ENCODE measurements around the gene PAK2. TPM values are rescaled to one million over a fixed set of nuclear protein-coding genes. Genes with fewer than 3 reads are reported as not detected.

Gene PAK2
- total and polyA plus RNA-seq, 2 of the 4 experiments (the other 2 are of a cell fraction) = 31.8 to 36.0 TPM

- Histone ChIP-seq H4K91ac (ENCODE audit: insufficient read depth, low read depth, low read length) (no peak overlapping the region), H3K4me1 (ENCODE audit: control insufficient read depth, insufficient read depth, low read length) (no peaks in the 10 kb centered on the region), H3K56ac (ENCODE audit: extremely low read depth, insufficient read depth, low read length) (no peak overlapping the region), H3K27me3 (ENCODE audit: control insufficient read depth, insufficient read depth, low read length) (no peaks in the 10 kb centered on the region), H3K79me1 (ENCODE audit: low read depth in 1 of 2, low read length in 2 of 2) (peaks cover 0 to 7% of the 10 kb centered on the region in 2 experiments; a peak in 1 of 4 replicates), H3K27ac (ENCODE audit: insufficient read depth, low read length) (no peak overlapping the region), H3K4me3 (ENCODE audit: insufficient read depth, low read depth, low read length) (no peak overlapping the region), H4K5ac (ENCODE audit: low read depth, low read length) (no peak overlapping the region), H2BK20ac (ENCODE audit: low read depth, low read length) (no peak overlapping the region), H3K4me2 (ENCODE audit: low read depth, low read length) (no peak overlapping the region), H2BK15ac (ENCODE audit: low read depth, low read length) (no peak overlapping the region), H3K9me3 (ENCODE audit: control insufficient read depth, insufficient read depth, low read length) (no peaks in the 10 kb centered on the region), H4K20me1 (ENCODE audit: insufficient read depth, low read length) (no peaks in the 10 kb centered on the region), H2BK5ac (ENCODE audit: low read depth, low read length, poor library complexity, severe bottlenecking) (no peak overlapping the region), H2AK9ac (replicated peaks; ENCODE audit: low read depth, low read length, poor library complexity) (no peak overlapping the region), H3K4ac (ENCODE audit: low read depth, low read length) (no peak overlapping the region), H3K18ac (ENCODE audit: low read depth, low read length) (no peak overlapping the region), H2BK120ac (ENCODE audit: low read depth, low read length) (no peak overlapping the region), H3K9ac (ENCODE audit: low read depth, low read length) (no peak overlapping the region), H3K14ac (replicated peaks; ENCODE audit: low read depth, low read length) (no peak overlapping the region), H3K23ac (ENCODE audit: low read depth, low read length) (no peak overlapping the region), H3K9me1 (ENCODE audit: insufficient read depth, low read length) (no peaks in the 10 kb centered on the region), H2AK5ac (ENCODE audit: low read depth, low read length) (no peak overlapping the region), H4K8ac (ENCODE audit: low read depth in 2 of 2, low read length in 2 of 2) (no peak overlapping the region), H2AFZ (replicated peaks; ENCODE audit: low read length, poor library complexity) (no peak overlapping the region), H3K36me3 (ENCODE audit: control insufficient read depth, insufficient read depth, low read length) (no peaks in the 10 kb centered on the region)
- intact Hi-C loops (cut with micrococcal nuclease) (no loop called here), dilution Hi-C loops (cut with HindIII; ENCODE audit: low sequenced_read_pairs, unreplicated experiment) (no loop called here), in situ Hi-C loops (cut with MboI; ENCODE audit: low sequenced_read_pairs) (no loop called here)
- ChIA-PET POLR2A (ENCODE audit: unreplicated experiment) (no interaction called here), CTCF (interaction anchor here (0.8 kb wide), 1 partner anchor 11 kb away, joined by 3 read pairs; no protein-coding TSS in a partner anchor)
- DNase-seq (no peak), ATAC-seq (ENCODE audit: low read depth) (no peak)
- BruUV-seq (replicated peaks) = no TSS peak
- no peak for TF ChIP-seq NFE2L2 (IDR thresholded peaks at IDR 0.05; ENCODE audit: low read depth, low read length)
- WGBS, 2 experiments (ENCODE audit: extremely low coverage in 2 of 2, insufficient read length in 1 of 2) = 83% methylated on average over 1 of the region's 8 CpGs; no CpG with 5 or more reads in 1 of the 2 experiments
These were observed 32.1 kb upstream of the PAK2 start for GRCh38 chr3:196707566-196707965.
